HG03045 (cell line): ENCODE measurements around the gene TRUB2.
"Not testable (repeated sequence)": the region's sequence is repeated elsewhere in the genome, so short reads cannot be mapped to it uniquely, and the experiment has no call there.

Experiments
- ATAC-seq: cut with Tn5 transposase; IDR thresholded peaks from one replicate; pipeline ENCODE4 v1.9.1; 2021; ENCODE audit warnings: mild to moderate bottlenecking, moderate library complexity; ENCODE audit not compliant: unreplicated experiment

The TRUB2 gene

GRCh38 chr9:128298535-128299482, 23.4 kb downstream of the TRUB2 start:
- no peak for ATAC-seq

GRCh38 chr9:128297221-128297773, 24.9 kb downstream of the TRUB2 start:
- no peak for ATAC-seq

GRCh38 chr9:128296340-128297220, 25.7 kb downstream of the TRUB2 start:
- ATAC-seq, result no peak

GRCh38 chr9:128294142-128294541, 28.1 kb downstream of the TRUB2 start:
- no peak for ATAC-seq

- ATAC-seq, result no peak
Measured at GRCh38 chr9:128293091-128293490, 29.2 kb downstream of the TRUB2 start.

GRCh38 chr9:128292009-128292408, 30.2 kb downstream of the TRUB2 start:
- ATAC-seq, result no peak

- no peak for ATAC-seq
Measured at GRCh38 chr9:128288273-128289004, 33.8 kb downstream of the TRUB2 start.

- no peak for ATAC-seq
Measured at GRCh38 chr9:128286440-128286839, 35.8 kb downstream of the TRUB2 start.

- ATAC-seq, result no peak
Measured at GRCh38 chr9:128285033-128285784, 37.0 kb downstream of the TRUB2 start.

- no peak for ATAC-seq
Measured at GRCh38 chr9:128282500-128282899, 39.7 kb downstream of the TRUB2 start.

GRCh38 chr9:128280084-128280622, 42.1 kb downstream of the TRUB2 start:
- ATAC-seq, result no peak

- ATAC-seq, result not testable (repeated sequence)
Measured at GRCh38 chr9:128279088-128280073, 42.9 kb downstream of the TRUB2 start.

GRCh38 chr9:128276574-128277270, 45.5 kb downstream of the TRUB2 start:
- ATAC-seq, result no peak

GRCh38 chr9:128276008-128276573, 46.2 kb downstream of the TRUB2 start, which contains the start of gene SWI5:
Gene SWI5, plus strand, starts transcription at chr9:128276276.
- peak; percentile 96 for ATAC-seq

GRCh38 chr9:128275198-128276007, 46.8 kb downstream of the TRUB2 start, which contains the start of gene GOLGA2:
Gene GOLGA2, minus strand, starts transcription at chr9:128276007. Its CDS starts 31 bp downstream, at chr9:128275976.
- ATAC-seq, result peak; percentile 54

GRCh38 chr9:128274245-128274644, 48.0 kb downstream of the TRUB2 start:
- no peak for ATAC-seq
